ENCODE results near the gene MRPL23.
A peak's percentile ranks its signal among the peaks of the same experiment; 100 is the strongest.

MRPL23 gene

DNA sequence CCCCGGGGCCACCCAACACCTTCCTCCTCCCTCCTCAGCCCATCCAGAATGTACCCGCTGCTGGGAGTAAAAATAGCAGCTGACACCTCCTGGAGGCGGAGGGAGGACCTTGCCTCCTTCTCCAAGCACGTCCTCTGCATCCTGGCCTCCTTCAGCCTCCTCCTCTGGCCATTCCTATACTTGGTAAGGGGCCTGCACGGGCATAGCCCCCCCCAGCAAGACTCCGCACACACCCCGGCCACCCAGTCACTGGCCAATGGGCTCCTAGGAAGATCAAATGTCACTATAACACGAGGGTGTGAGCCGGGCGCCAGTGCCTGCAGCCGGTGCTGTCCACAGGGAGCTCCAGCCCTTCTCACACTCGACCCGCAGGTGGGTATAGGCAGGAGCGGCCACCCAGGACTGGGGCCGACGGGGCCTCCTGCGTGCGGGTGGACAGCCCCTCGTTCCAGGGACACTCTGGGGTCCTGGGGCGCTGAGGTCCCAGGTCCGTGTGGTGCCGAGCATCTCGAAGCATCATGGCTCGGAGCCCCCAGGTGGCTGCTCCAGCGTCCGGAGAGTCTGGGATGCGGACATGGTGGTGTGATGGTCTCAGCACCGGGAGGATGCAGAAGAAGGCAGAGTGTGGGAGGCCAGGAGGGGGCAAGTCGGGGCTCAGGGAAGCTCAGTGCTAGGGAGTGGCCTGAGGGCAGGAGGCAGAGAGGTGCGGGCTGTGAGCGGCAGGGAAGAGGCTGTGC lies 27.6 kb upstream of the MRPL23 start, which contains the start of gene TNNT3:
Gene TNNT3, plus strand, starts transcription at position 313 of the 737 bp plus-strand sequence. CDS start 3,172 bp downstream, outside the sequence.
- no peak within 1 kb of the TSS for H3K4me3 ChIP-seq
- peaks cover 0 to 20% (median 6%) of the 10 kb centered on the region in 4 donors for H3K4me1 ChIP-seq
- H3K27me3 ChIP-seq: peaks cover 0 to 32% of the 10 kb centered on the region in 2 donors
- no peak within 1 kb of the TSS for H3K27ac ChIP-seq
- H3K9me3 ChIP-seq: no peaks in the 10 kb centered on the region
- TF ChIP-seq, protein P1, sequence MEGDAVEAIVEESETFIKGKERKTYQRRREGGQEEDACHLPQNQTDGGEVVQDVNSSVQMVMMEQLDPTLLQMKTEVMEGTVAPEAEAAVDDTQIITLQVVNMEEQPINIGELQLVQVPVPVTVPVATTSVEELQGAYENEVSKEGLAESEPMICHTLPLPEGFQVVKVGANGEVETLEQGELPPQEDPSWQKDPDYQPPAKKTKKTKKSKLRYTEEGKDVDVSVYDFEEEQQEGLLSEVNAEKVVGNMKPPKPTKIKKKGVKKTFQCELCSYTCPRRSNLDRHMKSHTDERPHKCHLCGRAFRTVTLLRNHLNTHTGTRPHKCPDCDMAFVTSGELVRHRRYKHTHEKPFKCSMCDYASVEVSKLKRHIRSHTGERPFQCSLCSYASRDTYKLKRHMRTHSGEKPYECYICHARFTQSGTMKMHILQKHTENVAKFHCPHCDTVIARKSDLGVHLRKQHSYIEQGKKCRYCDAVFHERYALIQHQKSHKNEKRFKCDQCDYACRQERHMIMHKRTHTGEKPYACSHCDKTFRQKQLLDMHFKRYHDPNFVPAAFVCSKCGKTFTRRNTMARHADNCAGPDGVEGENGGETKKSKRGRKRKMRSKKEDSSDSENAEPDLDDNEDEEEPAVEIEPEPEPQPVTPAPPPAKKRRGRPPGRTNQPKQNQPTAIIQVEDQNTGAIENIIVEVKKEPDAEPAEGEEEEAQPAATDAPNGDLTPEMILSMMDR (IDR thresholded peaks at IDR 0.05): no peak
- peak in 1 of 2 donors; percentile 65 for DNase-seq
- H3K36me3 ChIP-seq: no peaks in the 10 kb centered on the region
- intact Hi-C loops (cut with DNase I; ENCODE audit: low total_unique reads): no loop called here

DNA sequence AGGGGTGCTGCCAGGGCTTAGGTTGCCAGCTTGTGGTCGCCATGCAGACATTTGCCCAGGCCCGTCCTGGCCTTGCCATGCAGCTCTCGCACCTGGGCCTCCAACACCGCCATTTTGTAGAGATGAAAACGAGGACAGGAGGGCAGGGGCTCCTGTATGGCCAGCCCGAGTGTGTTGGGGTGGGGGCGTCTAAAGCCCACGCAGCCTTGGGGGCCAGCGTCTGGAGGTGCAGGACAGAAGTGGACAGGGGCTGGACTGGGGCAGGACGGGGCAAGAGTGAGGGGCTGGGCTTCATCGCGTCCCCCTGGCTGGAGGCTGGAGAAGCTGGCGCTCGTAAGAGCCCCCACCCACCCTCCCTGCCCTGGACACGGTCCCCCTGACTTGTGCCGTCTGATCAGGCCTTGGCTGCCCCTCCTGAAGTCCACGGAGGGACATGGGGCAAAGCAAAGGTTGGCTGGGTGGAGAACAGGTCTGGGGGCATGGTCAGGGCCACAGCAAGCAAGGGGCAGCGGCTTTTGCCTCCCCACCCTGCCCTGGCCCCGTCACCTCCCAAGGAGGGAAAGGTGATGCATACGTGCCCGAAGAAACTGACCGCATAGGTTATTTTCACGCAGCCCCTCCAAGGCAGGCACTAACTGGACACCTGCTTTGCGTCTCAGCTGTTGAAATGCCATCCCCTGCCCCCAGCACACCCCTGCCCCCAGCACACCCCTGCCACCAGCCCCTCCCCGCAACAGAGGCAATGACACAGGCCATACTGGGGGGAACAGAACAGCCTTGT lies 26.8 kb upstream of the MRPL23 start:
- H3K27me3 ChIP-seq: peaks cover 0 to 36% of the 10 kb centered on the region in 2 donors
- no peaks in the 10 kb centered on the region for H3K9me3 ChIP-seq
- H3K4me1 ChIP-seq: peaks cover 0 to 20% (median 6%) of the 10 kb centered on the region in 4 donors
- H3K36me3 ChIP-seq: no peaks in the 10 kb centered on the region
- H3K4me3 ChIP-seq: no peak overlapping the region
- TF ChIP-seq, protein P1 (IDR thresholded peaks at IDR 0.05): no peak
- DNase-seq: no peak
- intact Hi-C loops (cut with DNase I; ENCODE audit: low total_unique reads): no loop called here
- no peak overlapping the region for H3K27ac ChIP-seq

DNA sequence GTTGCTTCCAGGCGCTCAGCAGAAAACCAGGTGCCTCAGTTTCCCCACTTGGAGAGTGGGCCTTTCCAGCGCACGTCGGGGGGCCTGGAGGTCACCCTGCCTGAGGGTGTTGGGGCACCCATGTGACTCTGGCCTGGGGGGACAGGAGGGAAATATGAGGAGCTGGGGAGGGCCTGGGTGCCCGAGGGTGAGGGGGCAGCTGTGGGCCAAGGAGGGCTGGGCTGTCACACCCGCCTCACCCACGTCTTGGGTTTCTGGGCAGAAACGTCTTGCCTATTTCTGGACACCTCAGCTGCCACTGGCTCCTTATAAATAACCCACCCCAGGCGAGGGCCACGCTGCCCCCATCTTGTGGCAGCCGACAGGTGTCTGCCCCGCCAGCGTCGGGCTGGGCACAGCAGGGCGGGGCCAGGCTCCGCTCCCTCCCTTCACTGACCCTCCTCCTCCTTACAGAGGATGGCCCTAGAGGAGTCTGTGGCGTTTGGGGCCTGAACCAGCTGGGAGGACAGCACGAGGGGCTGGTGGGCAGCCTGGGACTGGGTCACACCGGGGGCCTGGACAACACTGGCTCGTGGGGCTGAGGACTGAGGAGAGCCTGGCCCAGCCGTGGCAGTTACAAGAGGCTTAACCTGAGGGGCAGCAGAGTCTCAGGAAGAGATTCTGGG lies 26.1 kb upstream of the MRPL23 start:
- no peak overlapping the region for H3K4me3 ChIP-seq
- H3K9me3 ChIP-seq: no peaks in the 10 kb centered on the region
- DNase-seq: no peak
- TF ChIP-seq, protein P1 (IDR thresholded peaks at IDR 0.05): no peak
- peaks cover 0 to 36% of the 10 kb centered on the region in 2 donors for H3K27me3 ChIP-seq
- H3K4me1 ChIP-seq: peaks cover 0 to 20% (median 6%) of the 10 kb centered on the region in 4 donors
- intact Hi-C loops (cut with DNase I; ENCODE audit: low total_unique reads): no loop called here
- H3K27ac ChIP-seq: peak overlapping the region in 1 of 2 donors; percentile 49
- no peaks in the 10 kb centered on the region for H3K36me3 ChIP-seq

DNA sequence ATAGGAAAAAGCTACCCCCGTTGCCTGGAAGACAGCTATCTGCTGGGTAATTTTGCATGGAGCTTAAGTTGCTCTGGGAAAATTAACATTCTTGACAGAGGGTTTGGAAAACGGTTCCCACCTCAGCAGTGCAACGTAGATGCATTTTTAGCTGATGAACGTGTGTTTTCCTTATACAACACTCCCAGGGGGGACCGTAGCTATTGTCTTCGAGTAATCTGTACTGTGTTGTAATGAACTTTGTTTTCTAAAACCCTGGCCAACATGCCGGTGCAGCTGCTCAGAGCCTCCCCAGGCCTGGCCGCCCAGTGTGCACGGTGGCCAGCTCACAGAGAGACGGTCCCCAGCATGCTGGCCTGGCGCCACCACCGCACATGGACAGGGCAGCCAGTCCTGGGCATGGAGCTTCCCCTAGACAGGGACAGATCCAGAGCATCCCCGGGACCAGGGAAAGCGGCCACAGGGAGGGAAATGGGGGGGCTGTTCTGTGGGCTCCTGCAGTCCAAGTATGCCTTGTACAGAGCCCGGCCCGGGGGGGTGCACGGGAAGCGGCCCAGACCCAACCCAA lies 25.5 kb upstream of the MRPL23 start:
- Histone ChIP-seq H3K4me1 (peaks cover 0 to 20% (median 6%) of the 10 kb centered on the region in 4 donors), H3K4me3 (no peak overlapping the region), H3K27ac (peak overlapping the region in 1 of 2 donors; percentile 49), H3K9me3 (no peaks in the 10 kb centered on the region), H3K36me3 (no peaks in the 10 kb centered on the region), H3K27me3 (peaks cover 0 to 36% of the 10 kb centered on the region in 2 donors)
- peak; percentile 60 to 73 for DNase-seq
- TF ChIP-seq, protein P1 (IDR thresholded peaks at IDR 0.05): no peak
- intact Hi-C loops (cut with DNase I; ENCODE audit: low total_unique reads): no loop called here

DNA sequence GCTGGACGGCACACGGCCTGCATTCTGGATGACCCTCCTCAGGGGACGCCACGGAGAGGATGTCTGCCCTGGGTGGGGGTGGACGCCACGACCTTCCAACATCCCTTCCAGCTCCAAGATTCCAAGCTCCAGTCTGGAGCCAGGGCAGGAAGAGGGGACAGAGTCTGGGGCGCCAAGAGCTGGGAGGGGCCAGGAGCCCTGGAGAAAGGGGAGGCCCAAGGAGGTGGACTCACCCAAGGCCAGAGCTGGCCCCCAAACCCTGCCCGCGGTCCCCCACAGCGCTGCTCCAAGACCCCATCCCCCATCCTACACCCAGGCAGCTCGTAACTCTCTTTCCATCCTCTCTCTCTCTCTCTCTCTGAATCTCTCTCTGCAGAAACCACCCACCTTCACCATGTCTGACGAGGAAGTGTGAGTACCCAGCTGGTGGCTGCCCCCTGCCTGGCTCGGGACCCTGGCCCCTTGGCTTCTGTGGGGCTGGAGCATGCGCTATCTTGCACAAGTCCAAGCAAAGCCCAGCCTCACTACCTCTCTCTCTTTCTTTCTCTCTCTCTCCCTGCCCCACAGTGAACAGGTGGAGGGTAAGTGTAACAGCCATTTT lies 24.6 kb upstream of the MRPL23 start:
- H3K27me3 ChIP-seq: peaks cover 0 to 36% of the 10 kb centered on the region in 2 donors
- peak overlapping the region in 1 of 2 donors; percentile 33 for H3K27ac ChIP-seq
- no peaks in the 10 kb centered on the region for H3K36me3 ChIP-seq
- TF ChIP-seq, protein P1 (IDR thresholded peaks at IDR 0.05): no peak
- intact Hi-C loops (cut with DNase I; ENCODE audit: low total_unique reads): no loop called here
- peaks cover 0 to 15% (median 4%) of the 10 kb centered on the region in 4 donors for H3K4me1 ChIP-seq
- no peak for DNase-seq
- no peak overlapping the region for H3K4me3 ChIP-seq
- no peaks in the 10 kb centered on the region for H3K9me3 ChIP-seq
